DMS 273 treated with DMSO at 0.1 percent for 48 hours (cell line): ENCODE measurements around the gene MRPL17.

Source experiments
- DNase-seq: peaks from one replicate; lab custom pipeline; 2025; lab: John Stamatoyannopoulos, UW

MRPL17 gene

DNA sequence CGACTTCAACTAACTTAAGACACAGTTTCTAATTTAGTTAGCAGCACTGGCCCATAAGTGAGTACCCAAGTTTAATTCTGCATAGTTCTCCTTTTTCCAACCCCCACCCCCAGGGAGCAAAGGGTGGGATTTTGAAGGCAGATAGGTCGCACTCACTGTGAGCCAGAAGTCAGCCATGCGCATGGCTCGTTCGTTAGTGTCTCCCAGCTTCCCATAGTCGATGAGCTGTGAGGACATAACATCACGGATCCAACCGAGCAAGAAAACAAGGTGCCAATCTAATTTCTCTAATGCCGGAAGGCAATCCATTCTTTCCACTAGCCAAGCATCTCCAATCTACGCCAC, 577 bp downstream of the MRPL17 start:
- DNase-seq, result no peak

DNA sequence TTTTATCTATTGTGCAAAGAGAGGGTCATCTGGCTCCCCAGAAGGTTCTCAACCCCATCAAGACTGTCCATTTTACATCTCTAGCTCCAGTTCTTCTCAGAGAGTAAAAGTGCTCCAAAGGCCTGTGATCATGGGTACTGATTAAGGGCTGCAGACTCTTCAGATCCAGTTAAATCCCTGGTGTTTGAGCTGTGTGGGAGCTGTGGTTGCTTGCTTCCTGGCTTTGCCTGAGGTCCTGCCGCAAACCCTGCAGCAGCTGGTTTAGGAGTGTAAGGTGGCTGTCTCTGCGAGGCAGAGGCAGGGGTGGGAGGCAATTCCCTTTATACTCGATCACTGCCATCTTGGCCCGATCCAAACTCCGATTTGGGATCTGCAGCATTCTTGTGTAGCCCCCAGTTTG, 1.2 kb downstream of the MRPL17 start:
- DNase-seq, result no peak

DNA sequence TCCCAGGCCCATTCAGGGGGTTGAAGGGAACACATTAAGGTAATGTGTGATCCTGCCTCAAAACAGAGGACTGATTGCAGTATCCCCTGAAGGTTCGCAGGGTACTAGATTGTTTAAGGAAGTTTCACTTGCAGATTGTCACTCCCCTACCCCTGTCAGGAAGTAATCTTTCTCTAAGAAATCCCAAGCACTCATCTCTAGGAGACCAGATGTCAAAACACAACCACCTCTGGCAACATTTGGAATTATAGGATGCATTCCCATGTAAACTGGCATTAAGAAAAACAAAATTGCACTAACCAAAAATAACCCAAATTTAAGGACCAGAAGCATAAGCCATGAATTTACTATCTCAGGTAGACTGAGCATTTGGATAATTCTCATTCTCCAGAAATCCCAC, 1.6 kb downstream of the MRPL17 start:
- DNase-seq, result no peak

DNA sequence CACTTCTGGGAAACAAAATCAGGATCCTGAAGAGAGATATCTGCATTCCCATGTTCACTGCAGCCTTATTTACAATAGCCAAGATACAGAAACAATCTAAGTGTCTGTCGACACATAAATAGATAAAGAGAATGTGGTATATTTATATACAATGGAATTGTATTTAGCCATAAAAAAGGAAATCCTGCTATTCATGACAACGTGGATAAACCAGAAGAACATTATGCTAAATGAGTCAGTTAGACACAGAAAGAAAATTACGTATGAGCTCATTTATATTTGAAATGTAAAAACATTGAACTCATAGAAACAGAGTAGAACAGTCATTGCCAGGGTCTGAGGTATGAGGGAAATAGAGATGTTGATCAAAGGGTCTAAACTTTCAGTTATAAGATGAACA, 6.1 kb downstream of the MRPL17 start:
- no peak for DNase-seq

DNA sequence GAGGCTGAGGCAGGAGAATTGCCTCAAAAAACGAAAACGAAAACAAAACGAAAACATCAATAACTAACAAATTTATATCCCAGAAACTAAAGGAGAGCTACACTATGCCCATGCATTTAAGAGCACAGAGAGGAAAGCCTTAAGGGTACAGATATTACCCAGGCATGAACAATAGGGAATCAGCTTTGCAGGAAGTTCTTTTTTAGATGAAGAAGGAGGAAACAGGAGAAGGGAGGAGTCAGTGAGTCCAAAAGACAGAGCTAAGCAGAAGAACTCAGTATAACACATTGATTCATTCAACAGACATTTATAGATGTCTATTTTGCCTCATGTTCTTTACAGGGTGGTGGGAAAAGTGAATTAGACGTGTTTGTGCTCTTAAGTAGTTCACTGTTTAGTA, 8.3 kb downstream of the MRPL17 start:
- no peak for DNase-seq

GRCh38 chr11:6674219-6674597, 8.9 kb downstream of the MRPL17 start:
- DNase-seq, result no peak

DNA sequence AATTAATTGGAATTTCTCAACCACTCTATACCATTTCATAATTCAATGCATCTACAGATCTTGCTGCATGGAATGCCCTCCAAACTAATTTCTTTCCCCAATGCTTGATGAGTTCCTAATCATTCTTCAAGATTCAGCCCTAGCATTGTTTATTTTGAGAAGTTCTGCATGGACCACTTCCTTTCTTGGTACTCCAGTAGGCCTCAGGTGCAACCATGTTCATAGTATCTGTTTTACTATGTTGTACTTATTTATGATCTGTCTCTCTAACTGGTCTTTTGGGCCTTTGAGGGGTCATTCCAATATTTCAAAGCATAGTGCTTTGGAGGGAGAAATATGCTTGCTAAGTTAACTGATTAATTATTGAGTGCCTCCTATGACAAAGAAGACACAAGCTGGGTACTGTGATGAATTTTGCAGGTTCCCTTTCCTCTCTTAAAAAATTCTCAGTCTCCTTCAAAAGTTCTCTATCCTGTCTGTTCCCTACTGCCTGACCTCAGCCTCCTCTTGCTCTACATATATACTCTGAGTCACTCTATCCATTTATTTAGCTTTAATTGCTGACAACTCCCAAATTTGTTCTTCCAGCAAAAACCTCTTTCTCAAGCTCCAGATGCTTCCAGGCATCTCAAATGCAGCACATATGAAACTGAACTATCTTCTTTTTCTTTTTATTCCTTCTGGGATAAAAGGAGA, 9.5 kb downstream of the MRPL17 start:
- no peak for DNase-seq

DNA sequence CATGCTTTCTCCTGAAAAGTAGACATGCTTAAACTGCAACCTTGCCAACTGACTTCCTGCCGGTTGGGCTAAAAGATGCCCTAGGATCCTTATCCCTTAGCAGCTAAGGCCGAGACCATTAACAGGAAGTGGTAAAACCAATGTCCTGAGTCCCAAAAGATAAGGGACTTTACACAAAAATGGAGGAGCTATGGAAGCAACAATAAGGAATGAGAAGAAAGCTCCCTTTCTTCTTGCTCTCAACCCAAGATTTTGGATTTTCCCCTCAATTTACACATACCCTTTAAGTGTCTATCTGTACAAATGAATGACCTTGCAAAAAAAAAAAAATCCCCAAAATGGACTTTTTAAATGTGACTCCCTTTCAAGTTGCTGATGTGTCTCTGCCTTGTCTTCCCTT, 11.1 kb downstream of the MRPL17 start:
- DNase-seq, result no peak

GRCh38 chr11:6670202-6670830, 12.8 kb downstream of the MRPL17 start:
- no peak for DNase-seq

DNA sequence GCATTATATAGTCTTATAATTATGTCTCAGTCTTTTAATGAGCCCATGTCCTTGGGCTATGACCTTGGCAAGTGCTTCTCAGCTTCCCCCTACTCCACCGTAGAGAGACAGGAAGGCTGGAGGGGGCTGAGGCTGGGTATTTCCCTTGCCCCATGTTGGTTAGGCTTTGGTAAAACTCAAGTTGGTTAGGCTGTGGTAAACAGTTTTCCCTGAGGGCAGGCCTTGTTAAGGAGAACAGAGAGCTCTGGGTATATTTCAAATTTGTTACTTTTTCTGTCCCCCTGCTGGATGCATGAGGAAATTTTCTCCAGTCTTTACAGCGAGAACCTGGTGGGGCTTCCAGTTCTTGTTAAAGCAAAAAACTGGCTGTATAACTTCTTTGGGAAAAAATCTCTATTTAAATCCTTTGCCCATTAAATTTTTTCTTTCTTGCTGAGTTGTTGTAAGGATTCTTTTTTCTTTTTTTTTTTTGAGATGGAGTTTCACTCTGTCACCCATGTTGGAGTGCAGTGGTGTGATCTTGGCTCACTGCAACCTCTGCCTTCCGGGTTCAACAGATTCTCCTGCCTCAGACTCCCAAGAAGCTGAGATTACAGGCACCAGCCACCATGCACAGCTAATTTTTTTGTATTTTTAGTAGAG, 15.3 kb downstream of the MRPL17 start:
- DNase-seq, result no peak

- DNase-seq, result no peak
Observed at GRCh38 chr11:6666302-6667183, 16.6 kb downstream of the MRPL17 start.

DNA sequence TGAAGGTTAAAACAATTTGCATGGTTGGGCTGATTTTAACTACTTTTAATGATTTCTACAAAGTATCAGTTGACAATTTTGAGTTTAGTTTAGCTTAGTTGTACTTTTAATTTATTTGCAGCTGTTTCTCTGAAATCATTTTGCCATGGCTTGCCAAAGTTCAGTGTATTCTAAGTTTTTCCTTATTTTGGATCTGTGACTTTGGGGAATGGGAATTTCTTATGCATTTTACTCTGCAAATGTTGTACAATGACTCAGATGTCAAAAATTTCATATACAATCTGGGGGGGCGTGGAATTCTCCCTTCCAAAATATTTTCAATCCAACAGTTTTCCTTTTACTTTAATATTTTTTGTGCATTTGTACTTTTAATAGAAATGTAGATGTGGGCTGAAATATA, 18.6 kb downstream of the MRPL17 start:
- no peak for DNase-seq

GRCh38 chr11:6663794-6664469, 19.2 kb downstream of the MRPL17 start:
- DNase-seq, result no peak

DNA sequence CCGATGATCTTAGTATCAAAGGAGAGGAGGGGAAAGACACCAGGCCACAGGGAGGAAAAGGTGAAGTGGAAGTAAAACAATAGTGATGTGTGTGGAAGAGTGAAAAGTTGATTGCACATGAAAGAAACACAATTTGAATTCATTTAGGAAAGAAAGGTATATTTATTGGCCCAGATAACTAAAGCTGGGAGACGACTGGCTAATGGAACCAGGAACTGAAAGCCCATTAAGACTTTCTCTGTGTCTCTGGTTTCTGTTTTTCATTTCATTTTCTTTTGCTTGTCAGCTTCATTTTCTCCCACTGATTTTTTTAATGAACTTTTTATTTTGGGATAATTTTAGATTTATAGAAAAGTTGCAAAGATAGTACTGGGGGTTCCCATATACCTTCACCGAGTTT, 22.4 kb downstream of the MRPL17 start:
- DNase-seq, result no peak

- no peak for DNase-seq
Observed at GRCh38 chr11:6658647-6659046, 24.5 kb downstream of the MRPL17 start.

DNA sequence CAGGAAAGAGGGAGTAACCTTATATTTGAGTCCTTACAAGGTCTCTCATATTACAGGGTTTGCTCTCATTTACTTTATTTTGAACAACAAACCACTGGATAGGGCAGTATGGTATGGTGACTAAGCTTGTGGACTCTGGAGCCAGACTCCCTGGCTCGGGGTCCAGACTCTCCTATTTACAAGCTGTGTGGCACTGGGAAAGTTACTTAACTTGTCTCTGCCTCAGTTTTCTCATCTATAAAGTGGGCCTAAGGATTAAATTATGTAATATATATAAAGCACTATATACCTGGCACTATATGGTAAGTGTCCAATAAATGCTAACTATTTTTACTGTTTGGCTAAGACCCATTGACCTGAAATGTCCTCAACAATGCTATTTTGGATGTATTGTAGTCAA, 25.8 kb downstream of the MRPL17 start:
- no peak for DNase-seq

GRCh38 chr11:6656936-6657335, 26.2 kb downstream of the MRPL17 start:
- no peak for DNase-seq

- no peak for DNase-seq
Observed at GRCh38 chr11:6656584-6656915, 26.6 kb downstream of the MRPL17 start.

GRCh38 chr11:6655790-6656583, 27.2 kb downstream of the MRPL17 start, which contains the start of gene DCHS1:
Gene DCHS1, minus strand, starts transcription at chr11:6655809. Its CDS starts 14,196 bp downstream, at chr11:6641613.
- DNase-seq, result no peak

DNA sequence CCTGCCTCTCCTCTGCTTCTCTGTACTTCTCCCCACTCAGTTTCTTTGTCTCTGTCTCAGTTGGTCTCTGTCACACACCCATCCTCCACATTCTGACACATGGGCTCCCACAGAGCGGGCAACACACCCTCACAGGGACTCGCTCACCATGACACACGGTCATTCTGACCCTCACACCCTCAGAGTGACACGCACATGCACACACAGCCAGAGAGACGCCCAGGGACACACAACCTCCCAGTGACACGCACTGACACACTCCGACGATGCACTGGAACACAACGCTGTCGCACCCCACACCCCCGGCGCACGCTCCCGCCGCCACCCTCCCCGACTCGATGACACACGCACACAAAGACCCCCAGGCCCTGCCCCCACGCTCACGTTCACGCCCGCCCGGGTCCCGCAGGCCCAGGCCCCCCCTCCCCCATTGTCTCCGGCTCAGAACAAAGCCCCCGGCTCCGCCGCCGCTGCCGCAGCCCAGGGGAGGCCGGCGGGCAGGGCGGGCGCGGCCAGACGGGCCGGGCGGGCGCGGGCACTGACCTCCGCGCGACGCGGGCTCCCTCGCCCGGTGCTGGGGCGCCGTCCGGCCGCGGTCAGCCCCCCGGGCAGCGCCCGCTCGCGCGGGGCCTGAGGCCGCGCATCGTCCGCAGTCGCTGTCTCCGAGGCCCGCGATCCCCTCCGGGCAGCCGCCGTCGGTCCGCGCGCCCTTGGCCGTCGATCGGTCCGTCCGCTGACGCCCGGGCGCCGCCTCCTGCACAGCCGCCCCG, 27.9 kb downstream of the MRPL17 start:
- DNase-seq, result no peak
